Measurements from ENCODE around the gene PSG4.
A peak's percentile ranks its signal among the peaks of the same experiment; 100 is the strongest.
"Not testable (repeated sequence)": the region's sequence is repeated elsewhere in the genome, so short reads cannot be mapped to it uniquely, and the experiment has no call there.

The PSG4 gene

DNA sequence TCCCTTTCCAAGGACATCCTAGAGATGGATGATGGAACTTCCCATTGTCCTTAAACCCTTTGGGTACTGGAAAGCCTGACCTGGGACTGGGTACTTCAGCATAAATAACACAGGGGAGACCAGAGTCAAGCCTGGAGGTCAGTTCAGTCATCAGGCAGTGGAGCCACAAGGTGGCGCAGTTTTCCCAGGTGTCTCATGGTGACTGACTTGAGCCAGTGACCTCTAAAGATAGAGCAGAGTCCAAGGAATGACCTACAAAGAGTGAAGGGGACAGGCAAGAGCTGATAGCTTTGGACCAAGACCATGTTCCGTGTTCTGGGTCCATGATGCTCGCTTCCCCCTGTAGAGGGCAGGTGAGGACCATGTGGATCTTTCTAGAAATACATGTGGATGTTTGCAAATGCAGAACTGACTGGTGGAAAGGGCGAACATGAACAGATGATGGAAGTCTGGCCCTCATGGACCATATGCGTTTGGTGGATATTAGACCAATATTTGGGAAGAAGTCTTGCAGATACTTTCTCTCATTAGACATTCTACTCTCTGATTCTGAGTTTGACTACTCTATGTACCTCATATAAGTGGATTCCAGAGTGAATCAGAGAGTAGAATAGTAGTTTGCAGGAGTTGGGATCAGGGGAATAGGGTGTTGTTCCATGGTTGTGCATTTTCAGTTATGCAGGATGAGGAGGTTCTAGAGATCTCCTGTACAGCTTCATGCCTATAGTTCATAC, 6.6 kb downstream of the PSG4 start:
- DNase-seq (ENCODE audit: low read depth), result not testable (repeated sequence)

DNA sequence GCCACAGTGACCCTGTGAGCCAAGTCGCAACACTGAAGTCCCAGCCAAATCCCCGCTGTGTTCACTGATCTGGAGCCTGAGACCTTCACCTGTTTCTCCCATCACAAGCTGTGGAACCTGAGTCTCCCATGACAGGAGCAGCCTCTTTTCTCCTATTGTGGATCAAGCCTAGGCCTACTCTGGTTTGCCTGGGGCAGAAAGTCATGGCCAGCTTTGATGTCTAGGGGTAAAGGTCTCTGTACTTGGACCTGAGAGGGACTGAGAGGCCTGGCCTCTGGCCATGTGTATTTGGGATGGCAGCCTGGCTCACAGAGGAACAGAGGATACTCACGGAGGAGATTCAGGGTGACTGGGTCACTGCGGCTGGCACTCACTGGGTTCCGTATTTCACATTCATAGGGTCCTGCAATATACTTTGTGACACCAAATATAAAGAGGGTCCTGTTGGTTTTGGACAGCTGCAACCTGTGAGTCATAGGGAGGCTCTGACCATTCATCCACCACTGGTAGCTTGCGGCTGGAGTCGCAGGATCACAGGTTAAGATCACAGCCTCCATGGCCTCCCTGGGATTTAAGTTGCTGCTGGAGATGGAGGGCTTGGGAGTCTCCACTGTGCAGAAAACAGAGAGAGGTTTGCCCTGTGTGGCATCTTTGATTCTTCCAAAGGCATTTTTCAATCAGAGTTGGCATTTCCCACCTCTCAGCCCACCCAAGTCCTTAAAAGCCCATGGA, 7.6 kb downstream of the PSG4 start:
- not testable (repeated sequence) for DNase-seq (ENCODE audit: low read depth)

DNA sequence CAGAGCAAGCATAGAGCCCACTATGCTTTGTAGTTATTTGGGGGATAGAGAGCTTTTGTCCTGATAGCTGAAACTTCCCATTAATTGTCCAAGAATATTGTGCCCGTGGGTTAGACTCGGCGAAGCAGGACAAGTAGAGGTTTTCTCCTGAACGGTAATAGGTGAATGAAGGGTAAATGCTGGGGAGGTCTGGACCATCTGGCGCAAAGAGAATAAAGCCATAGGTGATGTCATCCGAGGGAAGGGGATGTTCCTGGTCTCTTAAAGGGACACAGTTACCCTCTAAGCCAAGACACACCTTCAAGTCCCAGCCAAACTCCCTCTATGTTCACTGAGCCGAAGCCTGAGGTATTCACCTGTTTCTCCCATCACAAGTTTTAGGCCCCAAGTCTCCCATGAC, 11.0 kb downstream of the PSG4 start:
- not testable (repeated sequence) for DNase-seq (ENCODE audit: low read depth)

DNA sequence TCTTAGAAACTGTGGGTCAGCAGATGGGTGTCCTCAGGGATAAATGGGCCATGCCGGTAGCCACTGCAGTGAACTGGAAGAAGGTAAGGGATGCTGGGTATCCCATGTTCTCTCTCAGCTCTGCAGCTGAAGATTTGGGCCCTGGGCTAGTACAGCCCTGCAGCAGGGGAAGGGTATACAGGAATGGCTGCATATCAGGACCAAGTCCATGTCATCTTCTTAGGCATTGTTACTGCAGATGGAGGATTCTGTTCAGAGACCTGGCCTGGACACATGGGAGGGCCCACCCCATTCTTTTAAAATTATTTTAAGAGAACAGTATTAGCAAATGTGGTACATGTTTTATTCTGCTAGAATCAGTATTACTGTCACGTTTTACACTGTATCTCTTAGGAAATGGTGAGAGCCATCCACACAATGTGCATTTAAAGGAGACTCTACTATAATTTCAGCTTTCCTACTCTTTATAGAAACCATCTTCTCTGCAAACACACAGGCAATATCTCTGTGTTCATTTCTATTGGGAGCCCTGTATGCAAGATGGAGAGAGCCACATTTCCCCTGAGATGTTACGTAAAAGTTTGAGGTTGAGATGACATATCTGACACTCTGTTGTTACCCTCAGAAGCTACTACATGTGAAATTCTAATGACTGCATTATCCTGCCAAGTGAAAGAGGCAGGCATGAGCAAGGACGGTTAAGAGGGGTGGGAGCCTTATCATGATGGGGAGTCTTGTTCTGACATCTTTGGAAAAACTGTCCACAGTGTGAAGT, 12.9 kb downstream of the PSG4 start:
- not testable (repeated sequence) for DNase-seq (ENCODE audit: low read depth)

DNA sequence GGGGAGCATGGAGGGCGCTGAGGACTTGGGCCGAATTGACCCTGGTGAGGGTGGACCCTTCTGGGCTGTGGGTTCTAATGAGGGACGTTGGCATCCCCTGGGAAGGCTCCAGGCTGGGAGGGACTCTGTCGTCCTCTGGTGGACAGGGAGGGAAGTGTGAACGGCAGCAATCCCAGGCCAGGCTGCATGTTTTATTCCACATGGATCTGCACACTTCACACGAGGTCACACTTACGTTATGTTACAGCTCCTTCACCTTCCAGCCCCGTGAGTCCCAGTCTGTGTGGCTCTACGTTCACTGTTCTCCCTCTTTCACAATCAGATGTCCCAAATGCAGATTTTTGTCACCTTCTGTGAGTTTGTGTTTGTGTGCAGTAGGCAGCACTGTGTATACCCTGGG, 17.3 kb downstream of the PSG4 start:
- not testable (repeated sequence) for DNase-seq (ENCODE audit: low read depth)

DNA sequence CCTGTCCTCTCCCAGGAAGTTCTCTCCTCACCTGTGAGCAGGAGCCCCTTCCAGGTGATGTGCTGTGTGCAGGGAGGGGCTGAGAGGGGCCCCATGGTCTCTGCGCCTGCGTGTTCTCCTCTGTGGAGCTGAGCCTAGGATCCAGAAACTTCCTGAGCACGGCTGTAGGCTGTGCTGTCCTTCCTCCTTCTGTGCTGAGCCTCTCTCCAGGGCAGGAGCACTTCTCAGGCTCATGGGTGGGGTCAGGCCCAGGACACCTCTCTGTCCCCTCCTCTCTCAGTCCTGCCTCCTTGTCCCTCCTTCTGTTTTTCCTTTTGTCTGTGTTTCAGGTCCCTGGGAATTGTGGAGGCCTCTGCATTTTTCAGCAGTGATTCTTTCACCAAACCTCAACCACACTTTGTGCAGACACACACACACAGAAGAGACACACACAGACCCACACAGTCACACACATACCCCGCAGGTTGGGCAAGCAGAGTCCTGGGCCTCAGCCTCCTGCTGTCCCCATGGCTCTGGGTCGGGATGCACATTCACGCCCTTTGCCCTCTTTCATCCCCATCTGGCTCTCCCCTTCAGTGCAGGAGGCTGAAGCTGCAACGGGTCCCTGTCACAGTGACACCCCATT, 19.0 kb downstream of the PSG4 start, which contains the start of gene PSG5:
PSG5 (minus strand) TSS at position 226 of the 625 bp plus-strand sequence; CDS start at position 95, 131 bp downstream.
- not testable (repeated sequence) for DNase-seq (ENCODE audit: low read depth)

DNA sequence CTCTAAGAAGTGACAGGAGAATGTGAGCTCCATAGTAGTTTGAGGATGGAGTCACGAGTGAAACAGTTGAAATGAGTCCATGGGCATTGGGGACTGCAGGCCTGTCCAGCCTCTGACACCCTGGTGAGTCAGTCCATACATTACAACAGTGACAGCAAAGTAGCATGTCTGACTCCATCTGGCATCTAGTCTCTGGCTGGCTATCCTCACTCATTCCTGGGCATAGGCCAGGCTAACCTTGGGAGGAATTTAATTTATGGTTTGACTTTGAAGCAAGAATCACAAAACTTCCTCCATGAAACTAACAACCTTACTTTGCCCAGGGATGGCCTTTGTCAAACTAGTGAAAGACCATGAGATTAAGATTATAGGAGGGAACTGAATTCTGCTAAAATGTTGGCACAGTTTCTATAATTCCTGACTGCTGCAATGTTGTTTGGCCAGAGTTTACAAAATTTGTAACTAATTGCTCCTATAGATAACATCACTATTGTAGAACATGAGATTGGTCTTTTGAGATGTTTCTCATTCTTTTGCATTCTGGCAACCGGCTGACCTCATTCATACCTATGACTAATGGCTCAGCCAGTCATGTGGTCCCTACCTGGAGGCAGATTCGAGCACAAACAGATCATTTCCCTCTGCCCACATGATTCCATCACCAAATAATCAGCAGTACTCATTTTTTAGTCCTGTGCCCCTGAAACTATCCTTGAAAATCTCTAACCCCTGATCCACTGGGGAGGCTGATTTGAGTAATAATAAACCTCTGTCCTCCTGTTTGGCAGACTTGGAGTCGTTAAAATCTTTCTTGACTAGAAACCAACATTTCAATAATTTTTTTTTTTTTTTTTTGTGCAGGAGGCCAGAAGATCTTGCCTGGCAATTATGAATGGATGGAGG, 23.3 kb downstream of the PSG4 start:
- peak; percentile 95 for DNase-seq (ENCODE audit: low read depth)

DNA sequence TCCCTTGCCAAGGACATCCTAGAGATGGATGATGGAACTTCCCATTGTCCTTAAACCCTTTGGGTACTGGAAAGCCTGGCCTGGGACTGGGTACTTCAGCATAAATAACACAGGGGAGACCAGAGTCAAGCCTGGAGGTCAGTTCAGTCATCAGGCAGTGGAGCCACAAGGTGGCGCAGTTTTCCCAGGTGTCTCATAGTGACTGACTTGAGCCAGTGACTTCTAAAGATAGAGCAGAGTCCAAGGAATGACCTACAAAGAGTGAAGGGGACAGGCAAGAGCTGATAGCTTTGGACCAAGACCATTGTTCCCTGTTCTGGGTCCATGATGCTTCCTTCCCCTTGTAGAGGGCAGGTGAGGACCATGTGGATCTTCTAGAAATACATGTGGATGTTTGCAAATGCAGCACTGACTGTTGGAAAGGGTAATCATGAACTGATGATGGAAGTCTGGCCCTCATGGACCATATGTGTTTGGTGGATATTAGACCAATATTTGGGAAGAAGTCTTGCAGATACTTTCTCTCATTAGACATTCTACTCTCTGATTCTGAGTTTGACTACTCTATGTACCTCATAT, 25.8 kb downstream of the PSG4 start:
- DNase-seq (ENCODE audit: low read depth), result not testable (repeated sequence)

DNA sequence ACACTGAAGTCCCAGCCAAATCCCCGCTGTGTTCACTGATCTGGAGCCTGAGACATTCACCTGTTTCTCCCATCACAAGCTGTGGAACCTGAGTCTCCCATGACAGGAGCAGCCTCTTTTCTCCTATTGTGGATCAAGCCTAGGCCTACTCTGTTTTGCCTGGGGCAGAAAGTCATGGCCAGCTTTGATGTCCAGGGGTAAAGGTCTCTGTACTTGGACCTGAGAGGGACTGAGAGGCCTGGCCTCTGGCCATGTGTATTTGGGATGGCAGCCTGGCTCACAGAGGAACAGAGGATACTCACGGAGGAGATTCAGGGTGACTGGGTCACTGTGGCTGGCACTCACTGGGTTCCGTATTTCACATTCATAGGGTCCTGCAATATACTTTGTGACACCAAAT, 26.9 kb downstream of the PSG4 start:
- not testable (repeated sequence) for DNase-seq (ENCODE audit: low read depth)

DNA sequence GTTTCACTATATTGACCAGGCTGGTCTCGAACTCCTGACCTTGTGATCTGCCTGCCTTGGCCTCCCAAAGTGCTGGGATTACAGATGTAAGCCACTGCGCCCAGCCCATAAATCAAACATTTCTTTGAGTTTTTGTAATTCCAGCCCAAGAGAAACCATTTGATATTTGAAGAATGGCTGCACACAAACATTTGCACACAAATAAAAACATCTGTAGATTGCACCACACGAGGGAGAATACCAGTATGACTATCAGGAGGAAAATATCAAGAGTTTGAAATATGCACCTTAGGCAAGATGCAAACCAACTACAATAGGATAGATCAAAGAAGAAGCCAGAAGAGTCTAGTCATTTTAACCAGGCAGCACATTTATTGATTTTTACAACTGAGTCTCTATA, 39.5 kb downstream of the PSG4 start:
- not testable (repeated sequence) for DNase-seq (ENCODE audit: low read depth)

DNA sequence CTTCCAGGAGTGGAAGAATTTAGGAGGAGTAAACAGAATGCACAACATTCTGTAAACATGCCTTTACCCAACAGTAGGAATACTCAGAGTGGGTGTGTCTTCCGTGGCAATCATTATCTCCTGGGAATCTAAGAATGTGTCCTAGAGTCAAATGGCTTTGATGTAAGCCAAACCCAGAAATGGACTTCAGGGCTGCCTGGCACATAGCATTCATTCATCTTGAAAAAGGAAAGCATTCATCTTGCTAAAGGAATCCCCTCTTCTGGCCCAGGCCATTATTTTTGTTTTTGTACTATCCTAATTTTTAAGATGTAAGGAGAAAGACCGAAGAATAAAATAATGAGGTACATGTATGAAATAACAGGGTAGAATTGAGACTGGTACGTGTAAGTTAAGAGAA, 42.3 kb downstream of the PSG4 start:
- DNase-seq (ENCODE audit: low read depth), result not testable (repeated sequence)

DNA sequence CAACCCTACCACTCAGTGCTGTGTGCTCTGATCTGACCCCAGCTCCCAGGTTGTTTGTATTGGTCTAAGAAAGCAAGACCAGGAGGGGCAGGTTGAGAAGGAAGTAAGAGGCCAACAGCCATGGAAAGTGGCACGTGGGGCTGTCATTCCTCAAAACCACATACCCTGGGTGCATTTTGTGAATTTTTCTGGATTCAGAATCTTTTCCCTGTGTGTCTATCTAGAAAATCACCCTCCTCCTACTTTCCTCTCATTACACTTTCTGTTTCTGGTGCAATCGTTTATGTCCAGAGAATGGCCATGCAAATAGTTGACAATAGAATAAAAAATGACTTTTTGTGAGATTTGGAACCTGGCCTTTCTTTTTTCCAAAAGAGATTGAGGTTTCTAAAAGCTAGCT, 43.2 kb downstream of the PSG4 start:
- DNase-seq (ENCODE audit: low read depth), result not testable (repeated sequence)

DNA sequence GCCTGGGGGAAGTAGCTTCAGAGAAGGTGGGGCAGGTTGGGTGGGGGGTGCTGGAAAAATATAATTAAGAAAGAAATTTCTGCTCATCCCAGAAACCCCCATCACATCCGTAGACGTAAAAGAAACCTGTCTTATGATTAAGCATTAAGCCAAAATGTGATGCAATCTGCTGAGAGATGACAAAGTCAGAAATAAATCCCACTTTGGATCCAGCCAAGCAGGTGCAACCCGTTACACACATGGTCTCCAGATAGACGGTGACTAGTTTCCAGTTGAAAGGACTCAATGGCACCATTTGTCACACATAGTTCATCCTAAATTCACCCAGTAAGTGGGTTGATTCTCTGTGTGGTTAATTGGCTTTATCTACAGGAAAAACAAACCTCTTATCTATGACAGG, 53.2 kb downstream of the PSG4 start:
- no peak for DNase-seq (ENCODE audit: low read depth)

DNA sequence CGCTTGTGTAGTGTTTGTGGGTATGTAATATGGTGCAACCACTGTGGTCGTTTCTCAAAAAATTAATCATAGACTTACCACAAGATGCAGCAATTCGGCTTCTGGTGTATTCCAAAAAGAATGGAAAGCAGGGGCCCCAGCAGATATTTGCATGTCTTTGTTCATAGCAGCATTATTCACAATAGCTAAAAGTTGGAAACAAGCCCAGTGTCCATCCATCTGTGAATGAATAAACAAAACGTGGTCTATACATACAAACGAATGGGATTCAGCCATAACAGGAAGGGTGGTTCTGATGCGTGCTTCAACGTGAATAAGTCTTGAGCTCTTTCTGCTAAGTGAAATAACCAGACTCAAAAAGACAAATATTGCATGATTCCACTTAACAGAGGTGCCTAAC, 55.6 kb downstream of the PSG4 start:
- not testable (repeated sequence) for DNase-seq (ENCODE audit: low read depth)

DNA sequence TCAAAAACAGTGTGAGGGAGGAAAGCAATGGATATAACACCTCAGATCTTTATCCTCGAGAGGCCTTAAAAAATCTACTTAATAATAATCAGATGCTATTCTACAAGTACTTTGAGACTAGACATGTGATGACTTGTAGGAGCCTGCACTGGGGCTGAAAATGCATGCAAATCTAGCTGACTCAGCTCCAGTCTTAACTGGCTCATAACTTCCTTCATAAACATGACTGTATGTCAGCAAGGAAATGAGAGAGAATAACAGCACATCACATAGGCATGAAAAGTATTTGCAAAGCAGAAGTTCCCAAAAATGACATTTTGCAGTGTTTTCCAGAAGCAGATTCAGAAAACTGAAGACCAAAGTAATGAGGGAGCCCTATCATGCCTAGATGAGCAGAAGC, 57.2 kb downstream of the PSG4 start:
- peak; percentile 84 for DNase-seq (ENCODE audit: low read depth)

All from HS-27A (cell line).